HEK293 (cell line): ENCODE measurements around the gene TMC2.

Source experiments
- CTCF ChIA-PET: fragments of 350-600 bp; formaldehyde crosslinking; extraction: SDS; loops from one replicate; lab custom pipeline; 2021; ENCODE audit warnings: antibody characterized with exemption; lab: Yijun Ruan, JAX
- POLR2A ChIA-PET: fragments of 300-600 bp; formaldehyde crosslinking; extraction: SDS; loops from one replicate; lab custom pipeline; 2020; ENCODE audit warnings: antibody characterized with exemption, inconsistent platforms; lab: Yijun Ruan, JAX
- H3K27ac ChIP-seq: fragments of 200-500 bp; sonication (Bioruptor generic); 2 replicates; pipeline ENCODE4 v1.5.1; 2014; ENCODE audit warnings: low read depth, low read length, control low read depth, inconsistent platforms; ENCODE audit errors: extremely low read depth
- H3K36me3 ChIP-seq, 2 experiments: fragments of 200-500 bp in 1 of 2; sonication (Bioruptor generic) in 1 of 2; 1 replicate in 1 of 2; 2 replicates in 1 of 2; pipeline ENCODE4 v1.5.1; 2014 to 2017; ENCODE audit warnings: inconsistent platforms in 2 of 2, low read length in 2 of 2; ENCODE audit not compliant: control insufficient read depth in 2 of 2, insufficient read depth in 1 of 2
- H3K4me1 ChIP-seq: fragments of 200-500 bp; sonication (Bioruptor generic); 2 replicates; pipeline ENCODE4 v1.5.1; 2014; ENCODE audit warnings: mild to moderate bottlenecking, low read length, inconsistent platforms; ENCODE audit not compliant: control insufficient read depth, insufficient read depth
- H3K4me3 ChIP-seq: 2 replicates; pipeline ENCODE4 v1.5.1; 2011; ENCODE audit warnings: low read depth, mild to moderate bottlenecking, control low read depth, low read length, moderate library complexity
- H3K9me3 ChIP-seq: fragments of 200-500 bp; sonication (Bioruptor generic); 2 replicates; pipeline ENCODE4 v1.5.1; 2014; ENCODE audit warnings: low read depth, low read length, inconsistent platforms; ENCODE audit not compliant: control insufficient read depth, insufficient read depth
- AEBP2 ChIP-seq: fragments of 450-650 bp; formaldehyde crosslinking; IDR thresholded peaks from 2 replicates; pipeline ENCODE4 v1.5.1; 2016; ENCODE audit warnings: missing biosample characterization, missing genetic modification characterization, borderline replicate concordance
- ATF2 ChIP-seq: fragments of 450-650 bp; formaldehyde crosslinking; IDR thresholded peaks from 2 replicates; pipeline ENCODE4 v1.5.1; 2016; ENCODE audit warnings: missing biosample characterization, missing genetic modification characterization, low read depth
- BCL11B ChIP-seq: fragments of 450-650 bp; formaldehyde crosslinking; IDR thresholded peaks from 2 replicates; pipeline ENCODE4 v1.5.1; 2016; ENCODE audit warnings: low read depth, missing biosample characterization, missing genetic modification characterization
- EGR2 ChIP-seq: fragments of 450-650 bp; formaldehyde crosslinking; IDR thresholded peaks from 2 replicates; pipeline ENCODE4 v1.5.1; 2016; ENCODE audit warnings: low read depth, missing biosample characterization, missing genetic modification characterization
- MEIS1 ChIP-seq: sonication (generic); formaldehyde crosslinking; IDR thresholded peaks from 2 replicates; pipeline ENCODE4 v1.8.1; 2022; ENCODE audit warnings: missing genetic modification reagents, mild to moderate bottlenecking, borderline replicate concordance
- RBAK ChIP-seq: fragments of 450-650 bp; formaldehyde crosslinking; IDR thresholded peaks from 2 replicates; pipeline ENCODE4 v1.5.1; 2016; ENCODE audit warnings: missing biosample characterization, missing genetic modification characterization
- ZBTB20 ChIP-seq: fragments of 450-650 bp; formaldehyde crosslinking; IDR thresholded peaks from 2 replicates; pipeline ENCODE4 v1.5.1; 2016; ENCODE audit warnings: missing biosample characterization, missing genetic modification characterization
- ZBTB49 ChIP-seq: fragments of 450-650 bp; formaldehyde crosslinking; IDR thresholded peaks from 2 replicates; pipeline ENCODE4 v1.5.1; 2016; ENCODE audit warnings: missing biosample characterization, missing genetic modification characterization, low read depth
- ZBTB7A ChIP-seq: fragments of 450-650 bp; formaldehyde crosslinking; IDR thresholded peaks from 2 replicates; pipeline ENCODE4 v1.5.1; 2016; ENCODE audit warnings: low read depth, missing biosample characterization, missing genetic modification characterization
- ZFHX2 ChIP-seq: fragments of 450-650 bp; formaldehyde crosslinking; conservative IDR thresholded peaks from 2 replicates; pipeline ENCODE4 v1.5.1; 2016; ENCODE audit warnings: missing biosample characterization, missing genetic modification characterization
- ZFP3 ChIP-seq: fragments of 450-650 bp; formaldehyde crosslinking; IDR thresholded peaks from 2 replicates; pipeline ENCODE4 v1.5.1; 2016; ENCODE audit warnings: low read depth, missing biosample characterization, missing genetic modification characterization
- ZNF133 ChIP-seq: fragments of 450-650 bp; formaldehyde crosslinking; IDR thresholded peaks from 2 replicates; pipeline ENCODE4 v1.5.1; 2016; ENCODE audit warnings: missing biosample characterization, missing genetic modification characterization
- ZNF138 ChIP-seq: fragments of 450-650 bp; formaldehyde crosslinking; IDR thresholded peaks from 2 replicates; pipeline ENCODE4 v1.5.1; 2016; ENCODE audit warnings: missing biosample characterization, missing genetic modification characterization, borderline replicate concordance
- ZNF26 ChIP-seq: fragments of 450-650 bp; formaldehyde crosslinking; IDR thresholded peaks from 2 replicates; pipeline ENCODE4 v1.5.1; 2016; ENCODE audit warnings: missing biosample characterization, missing genetic modification characterization
- ZNF610 ChIP-seq: fragments of 450-650 bp; formaldehyde crosslinking; IDR thresholded peaks from 2 replicates; pipeline ENCODE4 v1.5.1; 2016; ENCODE audit warnings: missing biosample characterization, missing genetic modification characterization, borderline replicate concordance
- ZNF791 ChIP-seq: fragments of 450-650 bp; formaldehyde crosslinking; IDR thresholded peaks from 2 replicates; pipeline ENCODE4 v1.5.1; 2016; ENCODE audit warnings: missing biosample characterization, missing genetic modification characterization
- ZSCAN30 ChIP-seq: fragments of 450-650 bp; IDR thresholded peaks from 2 replicates; pipeline ENCODE4 v1.5.1; 2018; ENCODE audit warnings: missing biosample characterization, mild to moderate bottlenecking, missing genetic modification characterization, moderate library complexity

The TMC2 gene

GRCh38 chr20:2535711-2536559 is 438 bp upstream of the TMC2 start:
- Histone ChIP-seq H3K4me1 (0 out of 2 replicates have a peak, but pooled peaks cover 5% of the 10 kb centered on the region), H3K36me3 (no peaks in the 10 kb centered on the region), H3K27ac (no peak overlapping the region), H3K9me3 (no peaks in the 10 kb centered on the region), H3K4me3 (no peak overlapping the region)
- POLR2A ChIA-PET: interaction anchor here (0.7 kb wide), 1 partner anchor 18 kb away, joined by 4 read pairs; no protein-coding TSS in a partner anchor
- CTCF ChIA-PET: interaction anchor here (0.7 to 4.3 kb wide), 3 partner anchors 13 to 84 kb away, joined by 3 to 26 read pairs (median 4); no protein-coding TSS in a partner anchor
- TF ChIP-seq ZFP3 (tag by site-specific recombination) (no peak), ZFHX2 (tag by site-specific recombination) (peak; percentile 41), EGR2 (tag by site-specific recombination) (peak; percentile 60), ZBTB20 (peak; percentile 74)

GRCh38 chr20:2537101-2537500 is 728 bp downstream of the TMC2 start:
- Histone ChIP-seq H3K9me3 (no peaks in the 10 kb centered on the region), H3K4me3 (no peak overlapping the region), H3K36me3 (no peaks in the 10 kb centered on the region), H3K27ac (no peak overlapping the region), H3K4me1 (0 out of 2 replicates have a peak, but pooled peaks cover 5% of the 10 kb centered on the region)
- ChIA-PET POLR2A (interaction anchor here (0.6 kb wide), 1 partner anchor 137 kb away, joined by 3 read pairs; no protein-coding TSS in a partner anchor), CTCF (interaction anchor here (0.6 to 4.3 kb wide), 2 partner anchors 14 to 315 kb away, joined by 5 to 26 read pairs; no protein-coding TSS in a partner anchor)
- no peak for TF ChIP-seq MEIS1 (CRISPR knock-in tag)
- TF ChIP-seq RBAK (tag by site-specific recombination): no peak
- no peak for TF ChIP-seq ZNF133 (tag by site-specific recombination)
- no peak for TF ChIP-seq ZBTB7A (tag by site-specific recombination)
- no peak for TF ChIP-seq ZSCAN30 (tag by site-specific recombination)
- TF ChIP-seq ATF2: no peak
- no peak for TF ChIP-seq ZNF138 (tag by site-specific recombination)
- TF ChIP-seq AEBP2 (tag by site-specific recombination): no peak
- TF ChIP-seq ZNF610 (tag by site-specific recombination): no peak
- no peak for TF ChIP-seq ZBTB49 (tag by site-specific recombination)
- TF ChIP-seq BCL11B (tag by site-specific recombination): no peak
- no peak for TF ChIP-seq ZNF791 (tag by site-specific recombination)
- no peak for TF ChIP-seq ZNF26 (tag by site-specific recombination)
